Measurements from ENCODE around the gene SMTN.

SMTN gene

DNA sequence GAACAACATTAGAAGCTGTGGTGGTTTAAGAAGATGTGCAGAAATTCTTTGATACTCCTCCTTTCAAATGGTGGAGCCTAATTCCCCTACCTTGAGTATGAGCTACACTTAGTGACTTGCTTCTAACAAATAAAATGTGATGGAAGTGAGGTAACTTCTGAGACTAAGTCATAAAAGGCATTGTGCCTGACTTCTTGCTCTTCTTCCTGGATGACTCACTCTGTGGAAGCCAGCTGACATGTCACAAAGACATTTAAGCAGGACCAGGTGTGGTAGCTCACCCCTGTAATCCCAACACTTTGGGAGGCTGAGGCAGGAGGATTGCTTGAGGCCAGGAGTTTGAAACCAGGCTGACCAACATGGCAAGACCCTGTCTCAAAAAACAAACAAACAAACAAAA is 63.1 kb downstream of the SMTN start:
- no peak for TF ChIP-seq CTCF (conservative IDR thresholded peaks at IDR 0.05)
- no peak overlapping the region for H3K27ac ChIP-seq

- peak overlapping the region; percentile 57 for H3K27ac ChIP-seq
- TF ChIP-seq CTCF (conservative IDR thresholded peaks at IDR 0.05), result no peak
These were observed 67.4 kb downstream of the SMTN start for GRCh38 chr22:31148488-31148887.

GRCh38 chr22:31148953-31149627 is 68.0 kb downstream of the SMTN start:
- peak; percentile 96 for TF ChIP-seq CTCF (conservative IDR thresholded peaks at IDR 0.05)

DNA sequence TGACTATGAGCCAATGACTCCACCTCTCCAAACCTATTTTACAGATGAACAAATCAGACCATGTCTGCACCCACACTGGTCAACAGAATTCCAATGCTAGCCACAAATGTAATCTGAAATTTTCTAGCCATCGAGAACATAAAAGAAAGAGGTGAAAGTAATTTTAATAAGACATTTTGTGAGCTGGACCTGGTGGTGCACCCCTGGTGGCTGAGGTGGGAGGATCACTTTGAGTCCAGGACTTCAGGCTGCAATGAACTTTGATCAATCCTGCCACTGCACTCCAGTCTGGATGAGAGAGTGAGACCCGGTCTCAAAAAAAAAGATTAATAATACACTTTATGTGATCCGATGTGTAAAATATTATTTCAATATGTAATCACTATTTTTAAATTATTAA is 69.5 kb downstream of the SMTN start:
- peak; percentile 64 for TF ChIP-seq CTCF (conservative IDR thresholded peaks at IDR 0.05)
- no peak overlapping the region for H3K27ac ChIP-seq

More at GRCh38 chr22:31148953-31149627, 68.0 kb downstream of the SMTN start:
- H3K27ac ChIP-seq, result peak overlapping the region; percentile 57

GRCh38 chr22:31151872-31152271 is 70.8 kb downstream of the SMTN start:
- TF ChIP-seq CTCF (conservative IDR thresholded peaks at IDR 0.05), result no peak
- H3K27ac ChIP-seq, result no peak overlapping the region

GRCh38 chr22:31153357-31153756 is 72.2 kb downstream of the SMTN start:
- TF ChIP-seq CTCF (conservative IDR thresholded peaks at IDR 0.05), result no peak
- no peak overlapping the region for H3K27ac ChIP-seq
